GM04504 (cell line): ENCODE data around the gene MYF6.

Source experiments
- DNase-seq: peaks from one replicate; pipeline ENCODE4 v3.0.0-alpha.2; 2012; ENCODE audit warnings: low read depth

MYF6 gene

DNA sequence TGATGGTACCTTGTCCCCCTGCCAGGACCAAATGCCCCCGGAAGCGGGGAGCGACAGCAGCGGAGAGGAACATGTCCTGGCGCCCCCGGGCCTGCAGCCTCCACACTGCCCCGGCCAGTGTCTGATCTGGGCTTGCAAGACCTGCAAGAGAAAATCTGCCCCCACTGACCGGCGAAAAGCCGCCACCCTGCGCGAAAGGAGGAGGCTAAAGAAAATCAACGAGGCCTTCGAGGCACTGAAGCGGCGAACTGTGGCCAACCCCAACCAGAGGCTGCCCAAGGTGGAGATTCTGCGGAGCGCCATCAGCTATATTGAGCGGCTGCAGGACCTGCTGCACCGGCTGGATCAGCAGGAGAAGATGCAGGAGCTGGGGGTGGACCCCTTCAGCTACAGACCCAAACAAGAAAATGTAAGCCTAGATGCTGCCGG lies 410 bp downstream of the MYF6 start:
- DNase-seq: no peak

GRCh38 chr12:80708259-80708974 lies 983 bp downstream of the MYF6 start:
- no peak for DNase-seq

- DNase-seq: no peak
Measured at GRCh38 chr12:80708975-80709328, 1.5 kb downstream of the MYF6 start.

- DNase-seq: no peak
Measured at GRCh38 chr12:80709811-80710726, 2.6 kb downstream of the MYF6 start.

GRCh38 chr12:80710727-80711449 lies 3.5 kb downstream of the MYF6 start:
- no peak for DNase-seq

DNA sequence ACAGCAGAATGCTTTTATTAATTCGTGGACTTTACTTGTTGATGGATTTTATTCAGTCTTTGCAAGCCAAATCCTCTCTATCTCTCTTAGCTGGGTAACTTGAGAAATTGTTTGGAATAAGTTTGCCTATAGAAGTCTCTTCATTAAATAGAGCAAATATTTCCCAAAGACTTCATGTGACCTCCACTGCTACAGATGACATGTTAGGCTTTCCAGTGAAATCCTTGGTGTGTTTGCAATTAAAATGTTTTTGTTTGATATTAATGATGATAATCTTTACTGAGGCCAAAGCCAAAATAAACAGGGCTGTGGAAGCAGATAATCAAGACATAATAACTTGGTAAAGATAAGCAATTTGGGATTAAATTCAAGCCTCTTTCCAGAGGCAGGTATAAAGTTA lies 4.4 kb downstream of the MYF6 start:
- no peak for DNase-seq

- no peak for DNase-seq
Measured at GRCh38 chr12:80712866-80713265, 5.4 kb downstream of the MYF6 start.

GRCh38 chr12:80713419-80713818 lies 6.0 kb downstream of the MYF6 start:
- no peak for DNase-seq

DNA sequence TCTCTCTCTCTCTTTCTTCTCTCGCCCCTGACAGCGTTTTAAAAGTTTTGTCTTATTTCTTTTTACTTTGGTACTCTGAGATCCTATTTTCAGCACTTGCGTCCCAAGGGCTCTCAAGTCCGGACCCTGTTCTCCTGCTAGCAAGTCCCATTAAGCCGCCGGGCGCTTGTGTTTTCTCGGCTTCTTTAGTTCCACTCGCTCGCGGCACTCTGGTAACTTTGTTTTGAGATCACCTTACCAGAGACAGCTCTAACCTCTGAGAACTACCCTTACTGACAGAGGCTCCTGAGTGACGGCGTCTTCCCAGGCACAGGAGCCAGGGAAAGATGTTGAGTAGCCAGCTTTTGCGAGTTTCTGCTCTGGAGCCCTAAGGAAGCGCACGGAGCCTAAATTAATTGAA lies 6.6 kb downstream of the MYF6 start:
- no peak for DNase-seq

GRCh38 chr12:80714846-80715245 lies 7.4 kb downstream of the MYF6 start:
- DNase-seq: no peak

DNA sequence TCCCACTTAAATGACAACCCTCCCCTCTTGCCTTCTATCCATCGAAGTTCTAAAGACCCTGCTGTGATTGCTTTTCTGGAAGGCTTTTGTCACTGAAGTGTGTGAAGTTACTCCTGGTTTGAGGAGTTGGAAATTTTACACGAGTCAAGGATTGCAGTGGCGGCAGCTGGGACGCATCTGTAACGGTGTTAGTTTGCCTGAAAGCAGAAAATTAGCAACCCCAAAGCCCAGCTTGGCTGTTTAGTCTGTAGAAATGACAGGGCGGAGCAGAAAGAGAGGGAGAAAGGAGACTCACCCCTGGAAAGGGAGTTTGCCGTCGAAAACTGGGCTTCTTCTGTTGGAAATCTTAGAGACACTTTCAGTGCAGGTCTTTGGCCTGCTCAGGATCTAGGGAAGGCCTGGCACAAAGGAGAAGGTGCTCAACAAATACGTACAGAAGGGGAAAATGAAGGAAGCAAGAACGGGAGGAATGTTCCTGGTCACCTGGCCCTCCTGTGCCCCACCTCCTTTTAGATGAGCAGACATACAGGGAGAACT lies 8.3 kb downstream of the MYF6 start:
- no peak for DNase-seq

- DNase-seq: no peak
Measured at GRCh38 chr12:80716696-80717469, 9.4 kb downstream of the MYF6 start, which contains the start of gene MYF5. MYF5 (plus strand) TSS chr12:80716912; CDS start chr12:80717064, 152 bp downstream.

DNA sequence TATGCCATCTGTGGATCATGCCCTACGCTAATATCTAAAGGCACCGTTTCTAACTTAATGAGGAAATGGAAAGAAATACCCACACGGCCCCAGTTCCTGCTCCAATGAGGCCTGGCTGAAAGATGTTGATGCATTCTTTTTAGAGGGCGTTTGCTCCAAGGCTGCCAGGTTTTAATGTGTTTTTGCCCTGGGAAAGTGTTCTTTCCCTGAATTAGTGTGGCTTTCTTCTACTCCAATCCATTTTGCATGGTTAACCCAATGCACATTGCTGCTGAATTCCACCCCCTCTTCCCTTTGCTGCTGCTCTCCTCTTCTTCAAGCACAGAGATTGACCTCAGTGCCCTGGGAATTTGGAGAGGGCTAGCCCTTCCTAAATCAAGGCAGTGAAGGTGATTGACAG lies 10.4 kb downstream of the MYF6 start:
- DNase-seq: no peak

GRCh38 chr12:80720516-80720915 lies 13.1 kb downstream of the MYF6 start:
- no peak for DNase-seq

- DNase-seq: no peak
Measured at GRCh38 chr12:80721326-80721725, 13.9 kb downstream of the MYF6 start.

DNA sequence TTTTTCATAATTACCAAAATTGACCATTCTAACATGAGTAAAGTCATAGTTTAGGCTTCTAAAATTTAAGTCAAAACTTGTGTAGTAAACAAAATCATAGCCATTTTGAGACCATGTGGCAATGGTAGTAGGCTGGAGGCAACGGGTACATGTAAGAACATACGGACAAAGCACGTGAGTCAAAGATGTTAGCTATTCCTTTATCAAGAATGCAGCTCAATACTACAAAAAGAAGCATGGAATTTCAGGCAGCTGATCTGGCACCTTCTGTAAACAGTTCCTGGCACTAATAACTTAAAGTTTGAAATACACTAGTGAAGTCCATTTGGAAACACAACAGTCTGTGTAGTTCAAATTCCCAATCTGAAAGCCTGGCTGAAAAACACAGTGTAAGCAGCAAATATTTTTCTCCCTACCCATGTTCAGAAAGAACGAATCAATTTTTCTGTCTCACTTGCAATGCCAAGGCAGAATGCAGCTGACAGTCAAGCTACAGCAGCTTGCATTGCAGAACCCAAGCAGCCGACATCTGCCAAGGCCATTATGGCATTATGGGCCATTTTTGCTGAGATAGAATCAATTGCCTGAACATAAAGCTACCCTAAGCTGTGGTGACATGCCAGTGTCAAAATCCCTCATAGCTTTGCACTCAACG lies 38.5 kb downstream of the MYF6 start:
- no peak for DNase-seq

- no peak for DNase-seq
Measured at GRCh38 chr12:80747800-80748199, 40.4 kb downstream of the MYF6 start.

DNA sequence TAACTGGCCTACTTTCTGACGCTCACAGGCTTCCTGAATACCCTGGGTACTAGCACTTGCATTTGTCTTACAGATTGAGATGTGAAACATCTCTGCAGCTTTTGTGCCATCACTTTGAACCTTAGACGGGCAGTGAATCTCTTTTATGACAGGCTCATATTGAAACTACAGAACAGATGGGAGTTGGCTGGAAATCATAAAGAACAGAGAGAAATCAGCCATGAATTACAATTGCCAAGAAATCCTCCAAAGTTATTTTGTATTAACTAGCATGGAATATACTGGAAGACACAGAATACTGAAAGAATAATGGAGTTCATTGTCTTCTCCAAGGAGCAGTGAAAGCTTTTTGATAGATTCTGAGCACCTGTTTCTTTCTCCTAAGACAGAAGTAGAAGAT lies 42.0 kb downstream of the MYF6 start:
- DNase-seq: no peak

DNA sequence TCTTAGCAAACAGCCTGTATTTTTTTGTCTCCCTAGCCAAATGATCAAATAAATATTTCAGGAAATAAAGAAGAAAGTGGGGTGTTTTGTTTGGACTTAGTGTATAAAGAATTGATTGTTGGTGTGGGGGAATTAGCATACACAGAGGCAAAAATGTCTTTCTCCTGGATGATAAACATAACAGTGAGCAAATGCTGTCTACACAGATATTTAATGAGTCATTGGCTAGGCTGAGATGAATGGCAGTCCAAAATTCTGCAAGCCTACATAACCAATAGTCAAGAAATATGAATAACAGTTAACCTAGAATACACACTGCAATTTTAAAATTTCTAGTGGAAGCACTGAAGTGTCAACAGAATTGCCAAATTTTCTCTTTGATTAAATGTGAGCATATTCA lies 45.0 kb downstream of the MYF6 start:
- no peak for DNase-seq

DNA sequence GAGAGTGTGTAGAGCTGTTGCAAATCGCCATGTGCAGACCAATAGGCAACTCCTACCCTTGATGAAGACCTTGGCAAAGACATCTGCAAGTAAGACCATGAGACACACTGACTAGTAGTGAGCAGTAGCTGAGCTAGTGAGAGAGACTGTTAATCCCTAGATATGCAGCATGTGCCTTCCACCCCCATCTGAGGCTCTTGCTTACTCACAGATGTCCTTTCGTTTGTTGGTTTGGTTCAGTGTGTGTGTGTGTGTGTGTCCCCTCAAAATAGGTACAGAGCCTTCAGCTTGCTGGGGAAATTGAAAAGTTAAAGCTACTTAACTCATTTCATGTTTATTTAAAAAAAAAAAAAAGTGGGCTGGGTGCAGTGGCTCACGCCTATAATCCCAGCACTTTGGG lies 46.8 kb downstream of the MYF6 start:
- no peak for DNase-seq

GRCh38 chr12:80756875-80757274 lies 49.4 kb downstream of the MYF6 start:
- DNase-seq: no peak
